Ovary (tissue), 10 donors: ENCODE results near the gene CCDC136. TPM values are rescaled to one million over a fixed set of nuclear protein-coding genes. Genes with fewer than 3 reads are reported as not detected.

Experiments
- DNase-seq, 5 donors: peaks; one replicate each; pipeline ENCODE4 v3.0.0-alpha.2; 2019 to 2020
- H3K27ac ChIP-seq, 2 donors: fragments of 200-600 bp; one replicate each; pipeline versions ENCODE4 v1.5.1 to v1.8.0; 2019 to 2022
- H3K27me3 ChIP-seq: fragments of 200-600 bp; one replicate; pipeline ENCODE4 v1.8.0; 2022
- H3K36me3 ChIP-seq: fragments of 200-600 bp; sonication (generic); one replicate; pipeline ENCODE4 v1.5.1; 2019
- H3K4me1 ChIP-seq: one replicate; pipeline ENCODE4 v1.8.1; 2013; ENCODE audit warnings: mild to moderate bottlenecking, moderate library complexity; ENCODE audit not compliant: insufficient read depth
- H3K4me3 ChIP-seq: fragments of 200-600 bp; sonication (generic); one replicate; pipeline ENCODE4 v1.5.1; 2017
- H3K9me3 ChIP-seq, 2 donors: fragments of 200-600 bp in 1 of 2; sonication (generic) in 1 of 2; one replicate each; pipeline versions ENCODE4 v1.5.1 to v1.8.1; 2013 to 2019; ENCODE audit warnings: mild to moderate bottlenecking in 1 of 2, moderate library complexity in 1 of 2
- CTCF ChIP-seq, 3 donors: fragments of 450-650 bp in 2 of 3; fragments of 200-600 bp in 1 of 3; IDR thresholded peaks; one replicate each; pipeline versions ENCODE4 v1.5.1 to v1.8.0; 2016 to 2022; ENCODE audit warnings: antibody characterized with exemption in 3 of 3, mild to moderate bottlenecking in 1 of 3
- EP300 ChIP-seq: sonication (generic); formaldehyde crosslinking; IDR thresholded peaks from one replicate; pipeline ENCODE4 v1.6.1; 2017; ENCODE audit warnings: antibody characterized with exemption
- POLR2A ChIP-seq: fragments of 450-650 bp; IDR thresholded peaks from one replicate; pipeline ENCODE4 v1.6.1; 2017; ENCODE audit warnings: antibody characterized with exemption, mild to moderate bottlenecking, moderate library complexity
- WGBS, 3 donors: extraction: QIAGEN DNeasy Blood & Tissue Kit in 1 of 3; methylation state at CpG; one replicate each; pipeline versions ENCODE4 v1.1.5 to v1.1.7; 2013 to 2017; 5-methylcytosine and 5-hydroxymethylcytosine counted together
- intact Hi-C, 4 donors: fragments of 100-400 bp; cut with DNase I; formaldehyde crosslinking; loops; one replicate each; pipeline versions ENCODE4 v1.11.0 to v1.15.1; 2022 to 2023
- long read RNA-seq, 3 donors: library from polyadenylated mRNA in 2 of 3; unstranded in 2 of 3; transcript quantifications; one replicate each; pipeline ENCODE4 v2.0.0 and lab custom pipeline, GENCODE V29; 2021 to 2026
- polyA plus RNA-seq, 2 donors: library from polyadenylated mRNA; stranded (reverse); fragments of 200-250 nt in 1 of 2; fragments of 350-450 nt in 1 of 2; fragmentation: Illumina TruSeq in 1 of 2; extraction: RNeasy Lipid Tissue Mini Kit (QIAGEN cat#74804) in 1 of 2; gene quantifications; one replicate each; pipeline ENCODE4 v1.2.3, GENCODE V29; 2013 to 2014
- total RNA-seq, 7 donors: library from RNA; depleted of rRNA in 2 of 7; stranded (reverse); fragments of >200 nt in 2 of 7; fragmentation: NEBNext Ultra II Directional in 3 of 7; extraction: Animal tissue kit (Norgen Biotek cat#: 25700) in 3 of 7; gene quantifications; one replicate each; pipeline versions ENCODE4 v1.1.0 to v1.2.4, GENCODE V29; 2016 to 2023
- donor health status: DM: no; HTN: no; CAD: no; lungs with moderate emphysema.
- donor health status: DM: no; HTN: no; CAD: no.
- donor health status: Bipolar disorder and iron deficiency.
- donor health status: DM: yes; HTN: yes; CAD: no.
- donor health status: DM: no; HTN: no; CAD: no.
- donor health status: DM: yes; HTN: yes; CAD: no.

Gene CCDC136
- total RNA-seq (10 to 100 TPM in 1 of 7 donors, 1 to 10 TPM in 6; 2.4 to 14.0 (median 5.9) TPM), polyA plus RNA-seq (1 to 10 TPM; 3.4 to 4.4 TPM)
- long read RNA-seq, donor 1, partial matches to known transcripts: 1 of 7 reads
- long read RNA-seq, donor 1, other reads (novel, unspliced or antisense): 5 of 7 reads
- long read RNA-seq, donor 2, partial matches to known transcripts: 0 of 1 reads
- long read RNA-seq, donor 2, other reads (novel, unspliced or antisense): 0 of 1 reads
- long read RNA-seq, donor 3, partial matches to known transcripts: 1 of 6 reads
- long read RNA-seq, donor 3, other reads (novel, unspliced or antisense): 5 of 6 reads

GRCh38 chr7:128791121-128791971, at the start of gene CCDC136:
Gene CCDC136, plus strand, starts transcription at chr7:128791968. Its CDS starts 444 bp downstream, at chr7:128792412.
- intact Hi-C loops: loop anchor here in 1 of 4 donors (2.0 kb wide), 1 partner anchor 39 kb away; the partner anchor contains the start of gene FLNC
- 0 to 1% (median 1%) methylated on average over 58 to 79 of the region's 80 CpGs for WGBS, 3 donors
- DNase-seq: peak; percentile 64 to 74 (median 69)
- peak within 1 kb of the TSS; percentile 23 to 39 for H3K27ac ChIP-seq
- no peaks in the 10 kb centered on the region for H3K9me3 ChIP-seq
- peaks cover 4% of the 10 kb centered on the region for H3K4me1 ChIP-seq
- TF ChIP-seq EP300 (no peak), CTCF (IDR thresholded peaks at IDR 0.05) (no peak), POLR2A (no peak)
- H3K36me3 ChIP-seq: no peaks in the 10 kb centered on the region
- H3K27me3 ChIP-seq: no peaks in the 10 kb centered on the region
- peak within 1 kb of the TSS; percentile 70 for H3K4me3 ChIP-seq

- DNase-seq: no peak
- Histone ChIP-seq H3K36me3 (no peaks in the 10 kb centered on the region), H3K4me1 (peaks cover 5% of the 10 kb centered on the region), H3K4me3 (no peak overlapping the region), H3K27me3 (no peaks in the 10 kb centered on the region), H3K9me3 (no peaks in the 10 kb centered on the region), H3K27ac (no peak overlapping the region)
- TF ChIP-seq EP300: no peak
- no peak for TF ChIP-seq CTCF (IDR thresholded peaks at IDR 0.05)
- no peak for TF ChIP-seq POLR2A
- intact Hi-C loops: no loop called here
- WGBS, 3 donors: 45 to 52% (median 47%) methylated on average over 4 of the region's 4 CpGs
Measured at GRCh38 chr7:128742206-128742605, 49.6 kb upstream of the CCDC136 start.

GRCh38 chr7:128743112-128743772, 48.5 kb upstream of the CCDC136 start:
- intact Hi-C loops: no loop called here
- TF ChIP-seq EP300 (no peak), POLR2A (no peak), CTCF (IDR thresholded peaks at IDR 0.05) (no peak)
- no peak for DNase-seq
- Histone ChIP-seq H3K27me3 (no peaks in the 10 kb centered on the region), H3K4me3 (no peak overlapping the region), H3K36me3 (no peaks in the 10 kb centered on the region), H3K9me3 (no peaks in the 10 kb centered on the region), H3K27ac (no peak overlapping the region), H3K4me1 (peaks cover 5% of the 10 kb centered on the region)
- 87 to 92% (median 92%) methylated on average over 7 of the region's 7 CpGs for WGBS, 3 donors

- H3K27ac ChIP-seq: no peak overlapping the region
- no peaks in the 10 kb centered on the region for H3K27me3 ChIP-seq
- 43 to 46% (median 45%) methylated on average over 2 of the region's 2 CpGs for WGBS, 3 donors
- intact Hi-C loops: no loop called here
- H3K4me3 ChIP-seq: no peak overlapping the region
- peaks cover 5% of the 10 kb centered on the region for H3K4me1 ChIP-seq
- DNase-seq: no peak
- H3K36me3 ChIP-seq: no peaks in the 10 kb centered on the region
- TF ChIP-seq POLR2A (no peak), EP300 (no peak), CTCF (IDR thresholded peaks at IDR 0.05) (no peak)
- no peaks in the 10 kb centered on the region for H3K9me3 ChIP-seq
Measured at GRCh38 chr7:128744366-128744905, 47.3 kb upstream of the CCDC136 start.
